HG02973 (cell line): ENCODE measurements around the gene OSBP2.
"Not testable (repeated sequence)": the region's sequence is repeated elsewhere in the genome, so short reads cannot be mapped to it uniquely, and the experiment has no call there.

Experiments used
- ATAC-seq: cut with Tn5 transposase; IDR thresholded peaks from one replicate; pipeline ENCODE4 v1.9.1; 2021; ENCODE audit warnings: moderate library complexity; ENCODE audit not compliant: unreplicated experiment

Gene OSBP2

GRCh38 chr22:30679895-30680690 lies 14.6 kb upstream of the OSBP2 start:
- ATAC-seq: not testable (repeated sequence)

GRCh38 chr22:30680991-30681770 lies 13.5 kb upstream of the OSBP2 start:
- no peak for ATAC-seq

- ATAC-seq: no peak
These were observed 12.8 kb upstream of the OSBP2 start for GRCh38 chr22:30681831-30682230.

GRCh38 chr22:30685178-30685577 lies 9.5 kb upstream of the OSBP2 start:
- ATAC-seq: no peak

- ATAC-seq: no peak
These were observed 7.3 kb upstream of the OSBP2 start for GRCh38 chr22:30687358-30687757.

GRCh38 chr22:30689622-30690021 lies 5.1 kb upstream of the OSBP2 start:
- ATAC-seq: no peak

GRCh38 chr22:30691204-30691603 lies 3.5 kb upstream of the OSBP2 start:
- ATAC-seq: no peak

- no peak for ATAC-seq
These were observed 469 bp upstream of the OSBP2 start for GRCh38 chr22:30694171-30694639.

GRCh38 chr22:30695351-30695851 lies 727 bp downstream of the OSBP2 start:
- no peak for ATAC-seq

- ATAC-seq: no peak
These were observed 1.4 kb downstream of the OSBP2 start for GRCh38 chr22:30695871-30696655.

GRCh38 chr22:30697975-30698374 lies 3.3 kb downstream of the OSBP2 start:
- no peak for ATAC-seq

GRCh38 chr22:30701872-30702271 lies 7.2 kb downstream of the OSBP2 start:
- no peak for ATAC-seq

- ATAC-seq: no peak
These were observed 8.2 kb downstream of the OSBP2 start for GRCh38 chr22:30702856-30703255.

- no peak for ATAC-seq
These were observed 10.3 kb downstream of the OSBP2 start for GRCh38 chr22:30704978-30705377.

- ATAC-seq: no peak
These were observed 11.3 kb downstream of the OSBP2 start for GRCh38 chr22:30705710-30706651.

GRCh38 chr22:30709980-30710379 lies 15.3 kb downstream of the OSBP2 start:
- ATAC-seq: not testable (repeated sequence)

- ATAC-seq: no peak
These were observed 17.4 kb downstream of the OSBP2 start for GRCh38 chr22:30712094-30712493.

GRCh38 chr22:30714062-30714461 lies 19.4 kb downstream of the OSBP2 start:
- ATAC-seq: no peak

- no peak for ATAC-seq
These were observed 22.8 kb downstream of the OSBP2 start for GRCh38 chr22:30717331-30717921.

GRCh38 chr22:30717952-30718351 lies 23.3 kb downstream of the OSBP2 start:
- ATAC-seq: no peak
